Measurements from ENCODE around the gene PYCR2.

PYCR2 gene

GRCh38 chr1:225921734-225922709 lies 2.0 kb downstream of the PYCR2 start:
- DNase-seq = no peak

GRCh38 chr1:225919906-225920305 lies 4.1 kb downstream of the PYCR2 start:
- DNase-seq = peak in 54 of 56 donors; percentile 15 to 93 (median 75)

- no peak for DNase-seq
These were observed 5.8 kb downstream of the PYCR2 start for GRCh38 chr1:225918280-225918679.

GRCh38 chr1:225917536-225917935 lies 6.5 kb downstream of the PYCR2 start:
- DNase-seq = no peak

GRCh38 chr1:225917101-225917500 lies 6.9 kb downstream of the PYCR2 start:
- no peak for DNase-seq

- peak in 14 of 56 donors; percentile 6 to 53 (median 20) for DNase-seq
These were observed 8.5 kb downstream of the PYCR2 start for GRCh38 chr1:225915538-225915991.

GRCh38 chr1:225914947-225915346 lies 9.1 kb downstream of the PYCR2 start:
- DNase-seq = peak in 2 of 56 donors; percentile 8 to 11

GRCh38 chr1:225914391-225914790 lies 9.7 kb downstream of the PYCR2 start:
- no peak for DNase-seq

- DNase-seq = peak in 30 of 56 donors; percentile 5 to 71 (median 34)
These were observed 12.6 kb downstream of the PYCR2 start for GRCh38 chr1:225911191-225912130.

GRCh38 chr1:225909477-225909876 lies 14.6 kb downstream of the PYCR2 start:
- no peak for DNase-seq

GRCh38 chr1:225908773-225909172 lies 15.3 kb downstream of the PYCR2 start:
- DNase-seq = no peak

GRCh38 chr1:225908013-225908640 lies 15.9 kb downstream of the PYCR2 start:
- no peak for DNase-seq

GRCh38 chr1:225907341-225907740 lies 16.7 kb downstream of the PYCR2 start:
- no peak for DNase-seq

GRCh38 chr1:225906467-225906866 lies 17.6 kb downstream of the PYCR2 start:
- DNase-seq = no peak

- no peak for DNase-seq
These were observed 20.4 kb downstream of the PYCR2 start for GRCh38 chr1:225903623-225904022.

GRCh38 chr1:225899044-225899925 lies 24.8 kb downstream of the PYCR2 start:
- no peak for DNase-seq

GRCh38 chr1:225897595-225898514 lies 26.2 kb downstream of the PYCR2 start:
- no peak for DNase-seq

GRCh38 chr1:225896937-225897549 lies 27.0 kb downstream of the PYCR2 start:
- no peak for DNase-seq

GRCh38 chr1:225896494-225896893 lies 27.6 kb downstream of the PYCR2 start:
- DNase-seq = no peak

Data from amygdala (tissue), 56 donors.